GM18502 (cell line): ENCODE measurements around the gene SORD.
A peak's percentile ranks its signal among the peaks of the same experiment; 100 is the strongest.

Experiments used
- ATAC-seq: cut with Tn5 transposase; IDR thresholded peaks from one replicate; pipeline ENCODE4 v1.9.1; 2021; ENCODE audit warnings: mild to moderate bottlenecking; ENCODE audit not compliant: unreplicated experiment, poor library complexity

SORD gene

DNA sequence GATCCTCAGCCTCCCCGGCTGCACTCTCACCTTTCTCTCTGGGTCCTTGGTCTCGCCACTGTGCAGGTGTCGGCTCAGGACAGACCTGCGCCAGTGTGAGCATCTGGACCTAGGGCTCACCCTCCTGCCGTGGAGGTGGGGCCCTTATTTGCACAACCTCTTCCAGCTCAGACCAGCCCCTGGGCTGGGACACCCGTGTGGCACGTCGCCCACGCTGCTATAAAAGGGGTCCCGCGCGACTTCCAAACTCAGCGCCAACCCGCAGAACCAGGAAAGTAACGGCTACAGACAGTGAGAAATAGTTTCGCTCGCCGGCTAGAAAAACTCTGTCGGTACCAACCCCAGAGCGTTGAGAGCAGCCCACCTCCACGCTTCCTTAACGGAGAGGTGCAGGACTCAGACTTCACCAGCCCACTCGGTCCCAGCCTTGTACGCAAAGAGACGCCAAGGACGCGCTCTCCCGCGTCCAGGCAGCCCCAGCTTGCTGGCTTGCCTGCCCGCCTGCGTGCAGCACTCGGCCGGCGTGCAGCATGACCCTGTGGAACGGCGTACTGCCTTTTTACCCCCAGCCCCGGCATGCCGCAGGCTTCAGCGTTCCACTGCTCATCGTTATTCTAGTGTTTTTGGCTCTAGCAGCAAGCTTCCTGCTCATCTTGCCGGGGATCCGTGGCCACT lies 91.2 kb downstream of the SORD start, which contains the start of the genes DUOX2 and DUOXA2:
Gene DUOX2, minus strand, starts transcription at position 97 of the 675 bp plus-strand sequence. CDS start 761 bp downstream, outside the sequence.
Gene DUOXA2, plus strand, starts transcription at position 251 of the 675 bp plus-strand sequence. Its CDS starts 280 bp downstream, at position 531.
- no peak for ATAC-seq

DNA sequence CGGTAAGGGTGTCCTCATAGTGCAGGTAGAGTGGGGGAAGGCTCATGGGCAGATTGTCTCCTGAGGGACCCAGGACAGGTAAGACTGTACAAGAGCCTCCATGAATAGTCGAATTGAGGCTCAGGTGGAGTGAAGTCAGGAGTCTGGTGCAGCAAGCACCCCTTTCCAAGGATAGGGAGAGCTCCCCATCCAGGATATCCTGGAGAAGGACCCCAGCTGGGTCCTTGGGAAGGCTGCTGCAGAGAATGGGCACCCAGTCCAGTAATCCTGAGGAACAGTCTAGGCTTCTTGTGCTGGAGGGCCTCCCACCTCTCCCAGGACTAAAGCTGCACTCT lies 91.7 kb downstream of the SORD start:
- ATAC-seq: no peak

DNA sequence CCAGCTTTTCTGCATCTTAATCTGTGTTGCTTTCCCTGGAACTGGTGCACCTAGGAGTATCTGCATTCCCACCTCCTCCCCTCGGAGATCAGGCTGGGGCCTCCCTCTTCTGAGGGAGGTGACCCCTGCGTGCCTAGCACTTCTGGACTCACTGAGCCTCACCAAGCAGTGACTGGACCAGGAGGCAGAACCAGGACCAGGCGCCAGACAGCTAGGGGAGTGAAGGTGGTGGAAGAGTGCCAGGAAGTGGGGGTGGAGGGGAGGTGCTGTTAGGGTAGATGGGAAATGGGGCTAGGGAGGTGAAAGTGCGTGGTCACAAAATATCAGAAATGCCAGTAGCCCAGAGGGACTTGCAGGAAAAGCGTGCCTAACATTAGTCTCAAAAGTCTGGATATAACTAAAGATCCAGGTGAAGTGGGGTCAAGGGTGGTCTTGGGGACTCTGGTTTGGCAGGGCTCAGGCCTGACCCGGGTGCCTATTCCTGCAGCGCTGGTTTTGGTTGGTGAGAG lies 92.4 kb downstream of the SORD start:
- no peak for ATAC-seq

DNA sequence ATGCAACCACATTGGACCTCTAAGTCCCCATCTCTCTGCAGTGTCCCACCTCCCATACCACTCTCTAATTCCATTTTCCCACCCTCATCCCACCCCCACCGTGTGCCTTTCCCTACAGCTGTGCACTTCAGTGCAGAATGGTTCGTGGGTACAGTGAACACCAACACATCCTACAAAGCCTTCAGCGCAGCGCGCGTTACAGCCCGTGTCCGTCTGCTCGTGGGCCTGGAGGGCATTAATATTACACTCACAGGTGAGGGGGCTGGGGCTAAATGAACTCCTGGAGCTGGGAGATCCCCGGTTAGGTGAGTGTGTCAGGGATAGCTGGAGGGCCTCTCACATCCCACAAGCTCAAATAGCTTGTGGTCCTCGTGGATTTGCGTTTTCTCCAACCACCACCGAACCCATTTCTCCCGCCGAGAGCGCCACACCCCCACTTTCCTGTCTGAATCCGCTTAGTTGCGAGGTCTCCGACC lies 93.0 kb downstream of the SORD start:
- no peak for ATAC-seq

DNA sequence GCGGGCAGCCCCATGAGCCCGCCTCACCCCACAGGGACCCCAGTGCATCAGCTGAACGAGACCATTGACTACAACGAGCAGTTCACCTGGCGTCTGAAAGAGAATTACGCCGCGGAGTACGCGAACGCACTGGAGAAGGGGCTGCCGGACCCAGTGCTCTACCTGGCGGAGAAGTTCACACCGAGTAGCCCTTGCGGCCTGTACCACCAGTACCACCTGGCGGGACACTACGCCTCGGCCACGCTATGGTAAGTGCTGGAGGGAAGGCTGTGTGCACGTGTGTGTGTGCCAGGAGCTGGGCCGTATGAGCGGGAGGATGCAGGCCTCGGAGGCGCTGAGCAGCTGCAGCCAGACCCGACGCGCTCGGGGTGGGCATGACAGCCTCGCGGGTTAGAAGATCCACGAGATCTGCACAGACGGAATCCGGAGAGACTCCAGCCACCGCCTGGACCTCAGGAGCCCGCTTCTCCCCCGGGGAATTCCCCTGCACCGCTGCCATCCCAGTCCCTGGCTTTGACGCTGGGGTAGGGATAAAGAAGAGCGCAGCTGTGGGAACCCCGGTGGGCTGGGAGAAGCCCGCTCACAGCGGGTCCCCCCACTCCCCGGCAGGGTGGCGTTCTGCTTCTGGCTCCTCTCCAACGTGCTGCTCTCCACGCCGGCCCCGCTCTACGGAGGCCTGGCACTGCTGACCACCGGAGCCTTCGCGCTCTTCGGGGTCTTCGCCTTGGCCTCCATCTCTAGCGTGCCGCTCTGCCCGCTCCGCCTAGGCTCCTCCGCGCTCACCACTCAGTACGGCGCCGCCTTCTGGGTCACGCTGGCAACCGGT lies 93.7 kb downstream of the SORD start:
- ATAC-seq: no peak

DNA sequence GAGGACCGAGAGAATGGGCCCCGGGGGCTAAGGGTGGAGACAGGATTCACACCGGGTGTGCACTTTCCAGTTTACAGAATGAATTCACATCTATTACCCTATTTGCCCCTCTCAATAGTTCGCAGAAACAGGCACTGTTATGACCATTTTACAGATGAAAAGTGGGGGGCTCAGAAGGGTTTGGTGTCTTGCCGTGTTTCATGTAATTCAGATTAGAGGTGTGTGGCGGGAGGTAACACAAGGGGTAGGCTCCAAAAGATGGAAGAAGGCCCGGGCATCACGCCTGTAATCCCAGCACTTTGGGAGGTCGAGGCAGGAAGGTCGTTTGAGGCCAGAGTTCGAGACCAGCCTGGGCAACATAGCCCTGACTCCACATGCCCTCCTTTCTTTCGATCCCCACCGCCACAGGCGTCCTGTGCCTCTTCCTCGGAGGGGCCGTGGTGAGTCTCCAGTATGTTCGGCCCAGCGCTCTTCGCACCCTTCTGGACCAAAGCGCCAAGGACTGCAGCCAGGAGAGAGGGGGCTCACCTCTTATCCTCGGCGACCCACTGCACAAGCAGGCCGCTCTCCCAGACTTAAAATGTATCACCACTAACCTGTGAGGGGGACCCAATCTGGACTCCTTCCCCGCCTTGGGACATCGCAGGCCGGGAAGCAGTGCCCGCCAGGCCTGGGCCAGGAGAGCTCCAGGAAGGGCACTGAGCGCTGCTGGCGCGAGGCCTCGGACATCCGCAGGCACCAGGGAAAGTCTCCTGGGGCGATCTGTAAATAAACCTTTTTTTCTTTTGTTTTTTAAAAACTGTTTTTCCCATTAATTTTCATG lies 94.5 kb downstream of the SORD start:
- peak; percentile 25 for ATAC-seq

DNA sequence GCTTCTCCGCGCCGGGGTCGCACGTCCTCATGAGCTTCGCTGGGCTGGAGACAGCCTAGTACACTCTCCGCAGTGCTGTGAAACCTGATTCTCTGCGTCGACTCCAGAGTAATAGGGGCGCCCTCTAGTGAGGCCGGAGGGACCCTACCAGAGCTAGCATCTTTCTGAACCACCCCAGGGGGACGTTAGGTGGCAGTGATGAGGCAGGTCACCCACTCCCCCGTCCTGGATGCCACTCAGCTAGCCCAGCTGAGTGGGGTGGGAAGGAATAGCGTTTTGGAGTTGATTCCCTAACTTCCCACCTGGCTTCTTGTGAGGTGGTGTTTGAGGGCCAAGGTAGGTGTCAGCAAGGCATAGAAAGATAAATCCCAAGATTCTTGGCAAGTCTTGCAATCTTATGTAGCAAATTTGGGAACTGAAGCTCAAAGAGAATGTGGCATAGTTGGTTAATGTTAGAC lies 95.2 kb downstream of the SORD start:
- ATAC-seq: peak; percentile 98

DNA sequence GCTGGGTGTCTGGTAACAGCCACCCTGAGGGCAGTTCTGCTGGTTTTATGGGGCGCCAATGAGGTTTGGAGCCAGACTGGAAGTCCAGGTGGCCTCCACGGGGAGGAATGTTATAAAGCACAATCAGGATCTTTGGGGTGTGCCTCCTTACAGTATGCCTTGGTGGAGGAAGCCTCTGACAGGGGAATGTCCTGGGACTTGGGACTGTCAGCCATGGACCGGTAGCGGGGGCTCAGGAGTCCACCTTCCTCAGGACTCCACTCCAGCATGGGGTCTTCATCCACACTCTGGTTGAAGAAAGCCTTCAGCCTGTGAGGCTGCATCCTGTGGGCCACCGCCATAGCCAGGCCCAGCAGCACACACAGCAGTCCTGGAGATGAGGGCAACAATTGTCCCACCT lies 96.0 kb downstream of the SORD start:
- ATAC-seq: no peak

DNA sequence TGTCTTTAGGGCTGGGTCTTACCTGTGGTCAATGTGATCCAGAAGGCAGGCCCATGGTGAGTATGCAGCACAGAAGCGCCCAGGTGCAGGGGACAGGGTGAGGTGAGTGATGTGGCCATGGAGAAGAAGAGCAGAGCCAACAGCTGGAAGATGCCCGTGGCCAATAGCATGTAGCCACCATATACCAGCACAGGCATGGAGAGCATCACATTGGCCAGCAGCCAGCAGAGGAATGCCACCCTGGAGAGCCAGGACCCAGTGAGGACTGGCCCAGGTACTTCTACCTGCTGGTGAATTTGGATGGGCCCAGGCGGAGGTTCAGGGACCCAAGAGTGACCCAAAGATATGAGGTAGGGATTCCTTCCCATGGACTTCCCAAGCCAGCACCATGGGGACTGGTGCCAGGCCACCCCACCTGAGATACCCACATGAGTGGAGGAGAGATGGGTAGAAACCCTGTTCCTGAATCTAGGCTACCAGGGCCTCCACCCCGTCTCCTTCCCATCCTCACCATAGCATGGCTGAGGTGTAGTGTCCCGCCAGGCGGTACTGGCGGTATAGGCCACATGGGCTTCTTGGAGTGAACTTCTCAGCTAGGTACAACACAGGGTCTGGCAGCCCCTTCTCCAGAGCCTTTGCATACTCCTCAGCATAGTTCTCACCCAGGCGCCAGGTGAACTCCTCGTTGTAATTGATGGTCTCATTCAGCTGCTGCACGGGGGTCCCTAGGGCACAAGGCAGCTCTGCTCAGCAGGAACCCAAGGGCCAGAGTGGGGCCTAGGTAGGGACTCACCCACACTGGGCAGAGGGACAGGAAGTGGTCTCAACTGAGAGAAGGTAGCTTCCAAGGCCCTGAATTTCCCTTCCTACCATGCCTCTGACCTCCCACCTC lies 97.3 kb downstream of the SORD start:
- no peak for ATAC-seq

DNA sequence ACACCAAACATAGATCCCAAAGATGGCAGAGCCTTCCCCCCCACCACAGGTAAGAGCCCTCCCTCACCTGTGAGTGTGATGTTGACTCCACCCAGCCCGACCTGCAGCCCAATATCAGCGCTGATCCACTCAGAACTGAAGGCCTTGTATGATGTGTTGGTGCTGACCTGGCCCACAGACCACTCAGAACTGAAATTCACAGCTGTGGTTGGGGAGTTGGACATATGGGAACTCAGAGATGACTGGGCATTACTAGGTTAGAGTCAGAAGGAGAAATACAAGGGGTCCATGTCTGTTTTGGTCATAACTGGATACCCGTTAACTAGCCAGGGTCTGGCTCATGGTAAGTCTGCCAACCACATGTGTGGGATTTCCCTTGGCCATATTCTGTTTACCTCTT lies 98.0 kb downstream of the SORD start:
- no peak for ATAC-seq

DNA sequence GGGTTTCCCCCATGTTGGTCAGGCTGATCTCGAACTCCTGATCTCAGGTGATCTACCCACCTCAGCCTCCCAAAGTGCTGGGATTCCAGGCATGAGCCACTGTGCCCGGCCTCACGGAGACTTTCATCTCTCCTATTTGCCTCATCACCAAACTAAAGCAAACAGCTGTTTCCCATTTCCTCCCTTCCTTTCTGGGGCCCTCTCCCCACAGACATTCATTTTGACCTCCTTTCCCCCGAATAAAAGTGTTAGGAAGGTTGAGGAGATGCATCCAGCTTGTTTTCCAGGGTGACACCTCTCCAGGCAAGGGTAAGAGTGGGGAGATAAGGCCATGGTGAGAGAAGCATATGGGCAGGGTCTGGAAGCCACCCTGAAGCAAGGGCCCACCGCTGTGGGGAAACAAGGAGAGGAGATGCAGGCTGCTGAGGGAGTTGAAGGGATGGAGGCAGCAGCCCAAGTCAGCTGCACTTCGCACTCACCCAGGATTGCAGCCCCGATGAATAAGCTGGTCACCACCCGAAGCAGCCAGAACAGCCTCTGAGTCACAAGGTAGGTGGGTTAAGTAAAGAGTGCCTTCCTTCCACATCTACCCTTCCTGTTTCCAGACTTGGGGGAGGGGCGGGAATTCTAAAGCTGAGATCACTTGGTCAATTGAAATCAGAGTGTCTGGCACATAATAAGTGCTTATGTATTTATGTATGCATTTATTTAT lies 98.9 kb downstream of the SORD start:
- no peak for ATAC-seq

DNA sequence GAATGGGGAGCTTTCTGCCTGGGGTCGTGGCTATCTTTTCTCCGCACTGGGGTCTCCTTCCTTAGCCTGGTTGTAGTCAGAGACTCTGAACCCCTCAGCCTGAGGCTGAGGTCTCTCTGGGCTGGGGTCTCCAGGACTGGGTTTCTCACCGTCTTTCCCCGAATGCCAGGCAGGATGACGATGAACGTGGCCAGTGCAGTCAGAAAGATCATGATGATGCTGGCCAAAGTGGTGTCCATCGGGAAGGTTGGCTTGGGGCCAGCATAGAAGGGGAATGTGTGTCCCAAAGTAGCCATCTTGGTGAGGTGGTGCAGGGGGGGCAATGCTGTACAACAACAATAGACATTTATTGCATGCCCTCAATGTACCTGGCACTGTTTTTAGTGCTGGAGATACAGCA lies 99.7 kb downstream of the SORD start:
- ATAC-seq: no peak

DNA sequence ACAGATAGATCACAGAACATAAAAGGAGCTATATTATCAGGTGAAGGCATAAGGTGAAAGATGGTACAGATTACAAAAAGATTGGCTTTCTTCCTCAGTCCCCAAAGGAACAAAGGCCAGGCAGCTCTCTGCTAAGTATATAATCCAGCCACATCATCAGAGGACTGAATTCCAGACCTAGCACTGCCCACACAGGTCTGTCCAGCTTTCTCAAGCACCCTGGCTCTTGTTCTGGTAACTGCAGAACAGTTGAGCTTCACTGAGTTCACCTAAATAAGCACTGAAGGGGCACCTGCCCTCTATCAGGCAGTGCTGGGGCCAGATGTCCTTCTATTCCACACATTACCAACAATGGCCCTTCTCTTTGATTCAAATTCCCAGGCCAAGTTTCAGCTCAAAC lies 100.4 kb downstream of the SORD start:
- ATAC-seq: no peak

DNA sequence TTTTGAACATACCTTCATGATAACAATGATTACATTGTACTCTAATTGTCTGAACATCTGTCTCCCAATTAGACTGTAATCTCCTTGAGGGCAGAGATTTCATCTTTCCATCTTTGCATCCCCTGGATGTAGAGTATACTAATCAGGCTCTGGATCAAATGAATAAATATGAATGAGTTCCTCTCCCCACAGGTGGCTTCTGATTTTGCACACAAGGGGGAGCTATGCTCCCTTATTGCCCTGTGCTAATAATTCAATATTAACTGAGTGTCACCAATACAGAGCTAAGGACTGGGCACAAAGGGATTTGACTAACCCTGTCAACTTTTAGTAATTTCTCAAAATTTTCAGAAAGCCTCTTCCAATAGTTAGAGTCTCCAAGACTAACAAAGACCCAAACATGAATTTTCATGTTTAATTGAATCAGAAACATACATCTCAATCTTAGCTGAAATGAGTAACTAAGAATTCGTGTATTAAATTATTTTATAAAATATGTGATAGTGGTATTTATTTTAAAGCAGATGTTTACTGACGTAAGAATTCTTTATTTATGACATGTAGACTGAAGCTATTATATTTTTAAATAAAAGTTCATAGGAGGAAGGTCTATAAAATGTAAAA lies 103.7 kb downstream of the SORD start:
- no peak for ATAC-seq
